Stimulated activated CD4-positive, alpha-beta T cell treated with anti-CD3 and anti-CD28 coated beads, Interleukin-4, amount 100 ng/mL, for 48 hours (primary cell): ENCODE results near the gene SNX25.
A peak's percentile ranks its signal among the peaks of the same experiment; 100 is the strongest.
"Not testable (repeated sequence)": the region's sequence is repeated elsewhere in the genome, so short reads cannot be mapped to it uniquely, and the experiment has no call there.

Source experiments
- DNase-seq, 2 donors: peaks; one replicate each; pipeline ENCODE4 v3.0.0-alpha.2; 2020; ENCODE audit warnings: low read depth in 2 of 2

The SNX25 gene

GRCh38 chr4:185229021-185229818 lies 19.8 kb downstream of the SNX25 start:
- no peak for DNase-seq

GRCh38 chr4:185232370-185232769 lies 23.0 kb downstream of the SNX25 start:
- no peak for DNase-seq

- DNase-seq, result no peak
Measured at GRCh38 chr4:185235119-185235842, 25.9 kb downstream of the SNX25 start.

GRCh38 chr4:185235843-185236503 lies 26.6 kb downstream of the SNX25 start:
- DNase-seq, result no peak

- no peak for DNase-seq
Measured at GRCh38 chr4:185237175-185237574, 27.8 kb downstream of the SNX25 start.

GRCh38 chr4:185238215-185238681 lies 28.9 kb downstream of the SNX25 start:
- DNase-seq, result peak; percentile 24 to 30

- no peak for DNase-seq
Measured at GRCh38 chr4:185238750-185239149, 29.4 kb downstream of the SNX25 start.

GRCh38 chr4:185240486-185240885 lies 31.1 kb downstream of the SNX25 start:
- not testable (repeated sequence) for DNase-seq

GRCh38 chr4:185242749-185243533 lies 33.5 kb downstream of the SNX25 start:
- DNase-seq, result no peak

GRCh38 chr4:185243879-185244278 lies 34.5 kb downstream of the SNX25 start:
- no peak for DNase-seq

- DNase-seq, result no peak
Measured at GRCh38 chr4:185244763-185245162, 35.4 kb downstream of the SNX25 start.

- no peak for DNase-seq
Measured at GRCh38 chr4:185246453-185246852, 37.1 kb downstream of the SNX25 start.

- DNase-seq, result no peak
Measured at GRCh38 chr4:185247151-185247550, 37.8 kb downstream of the SNX25 start.

GRCh38 chr4:185248393-185249039 lies 39.1 kb downstream of the SNX25 start:
- DNase-seq, result no peak

- DNase-seq, result no peak
Measured at GRCh38 chr4:185249105-185249504, 39.7 kb downstream of the SNX25 start.

- DNase-seq, result no peak
Measured at GRCh38 chr4:185254434-185254833, 45.0 kb downstream of the SNX25 start.

- no peak for DNase-seq
Measured at GRCh38 chr4:185255868-185256267, 46.5 kb downstream of the SNX25 start.

- no peak for DNase-seq
Measured at GRCh38 chr4:185256446-185256845, 47.0 kb downstream of the SNX25 start.

GRCh38 chr4:185257086-185257485 lies 47.7 kb downstream of the SNX25 start:
- no peak for DNase-seq

- DNase-seq, result no peak
Measured at GRCh38 chr4:185257694-185258093, 48.3 kb downstream of the SNX25 start.

GRCh38 chr4:185258741-185259140 lies 49.3 kb downstream of the SNX25 start:
- not testable (repeated sequence) for DNase-seq
